CD4-positive, alpha-beta T cell treated with Interleukin-4 for 1 hour (primary cell): ENCODE data around the gene SEZ6.

Source experiments
- DNase-seq, 2 donors: peaks; one replicate each; pipeline ENCODE4 v3.0.0-alpha.2; 2020 to 2022

Gene SEZ6

GRCh38 chr17:29005936-29006511 is at the start of gene SEZ6:
Gene SEZ6, minus strand, starts transcription at chr17:29006033. Its CDS starts 164 bp downstream, at chr17:29005869.
- peak; percentile 30 to 42 for DNase-seq

DNA sequence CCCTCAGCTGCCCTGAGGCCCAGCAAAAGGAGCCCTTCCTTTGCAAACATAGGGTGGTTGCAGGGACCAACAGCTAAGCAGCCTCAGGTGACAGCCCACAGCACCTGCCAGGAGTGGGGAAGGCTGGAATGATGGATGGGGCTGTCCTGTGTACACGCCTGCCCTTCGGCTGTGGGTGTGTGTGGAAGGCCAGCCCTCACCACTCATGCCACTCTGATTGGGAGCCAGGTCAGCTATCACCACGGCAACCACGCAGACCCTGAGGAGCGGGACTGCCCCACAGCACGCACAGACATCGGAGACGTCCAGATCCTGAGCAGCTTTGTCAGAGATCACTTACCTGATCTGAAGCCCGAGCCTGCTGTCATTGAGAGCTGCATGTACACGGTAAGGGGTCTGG is 49.0 kb upstream of the SEZ6 start:
- no peak for DNase-seq

GRCh38 chr17:29051731-29052130 is 45.9 kb upstream of the SEZ6 start:
- DNase-seq = no peak

GRCh38 chr17:29051194-29051593 is 45.4 kb upstream of the SEZ6 start:
- DNase-seq = no peak

DNA sequence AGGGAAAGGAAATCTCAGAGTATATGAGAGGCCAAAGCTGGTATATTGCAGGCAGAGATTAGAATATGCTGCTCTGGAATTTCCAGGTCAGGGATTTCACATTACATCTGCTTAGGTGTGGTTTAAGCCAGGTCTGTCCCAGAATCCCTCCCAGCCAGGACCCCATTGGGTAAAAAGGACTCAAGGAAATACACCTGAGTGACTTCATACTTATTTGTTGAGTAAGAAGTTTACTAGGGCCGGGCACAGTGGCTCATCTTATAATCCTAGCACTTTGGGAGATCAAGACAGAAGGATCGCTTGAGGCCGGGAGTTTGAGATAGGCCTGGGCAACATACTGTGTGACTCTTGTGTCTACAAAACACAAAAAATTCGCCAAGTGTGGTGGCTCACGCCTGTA is 44.3 kb upstream of the SEZ6 start:
- no peak for DNase-seq

- no peak for DNase-seq
These were observed 43.8 kb upstream of the SEZ6 start for GRCh38 chr17:29049541-29050145.

- DNase-seq = no peak
These were observed 42.9 kb upstream of the SEZ6 start for GRCh38 chr17:29048440-29049368.

GRCh38 chr17:29046473-29046839 is 40.6 kb upstream of the SEZ6 start:
- DNase-seq = no peak

- DNase-seq = no peak
These were observed 40.1 kb upstream of the SEZ6 start for GRCh38 chr17:29045734-29046472.

DNA sequence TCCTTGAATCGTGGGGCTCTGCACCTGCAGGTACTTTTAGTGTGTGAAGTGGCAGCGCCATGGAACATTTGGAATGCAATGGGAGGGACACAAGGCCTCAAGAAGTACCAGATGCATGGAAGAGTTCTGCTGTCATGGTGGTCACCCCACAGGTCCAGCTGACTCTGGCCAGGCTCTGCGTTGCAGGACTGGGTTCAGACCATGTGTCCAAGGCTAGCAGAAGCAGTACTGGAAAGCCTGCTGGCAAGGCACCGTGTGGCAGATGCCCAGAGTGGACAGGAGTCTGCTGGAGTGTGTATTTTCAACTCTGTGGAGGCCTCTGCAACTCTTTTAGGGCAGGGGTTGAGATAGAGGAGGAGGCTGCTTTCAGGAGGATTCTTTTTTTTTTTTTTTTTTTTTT is 39.2 kb upstream of the SEZ6 start:
- DNase-seq = no peak

DNA sequence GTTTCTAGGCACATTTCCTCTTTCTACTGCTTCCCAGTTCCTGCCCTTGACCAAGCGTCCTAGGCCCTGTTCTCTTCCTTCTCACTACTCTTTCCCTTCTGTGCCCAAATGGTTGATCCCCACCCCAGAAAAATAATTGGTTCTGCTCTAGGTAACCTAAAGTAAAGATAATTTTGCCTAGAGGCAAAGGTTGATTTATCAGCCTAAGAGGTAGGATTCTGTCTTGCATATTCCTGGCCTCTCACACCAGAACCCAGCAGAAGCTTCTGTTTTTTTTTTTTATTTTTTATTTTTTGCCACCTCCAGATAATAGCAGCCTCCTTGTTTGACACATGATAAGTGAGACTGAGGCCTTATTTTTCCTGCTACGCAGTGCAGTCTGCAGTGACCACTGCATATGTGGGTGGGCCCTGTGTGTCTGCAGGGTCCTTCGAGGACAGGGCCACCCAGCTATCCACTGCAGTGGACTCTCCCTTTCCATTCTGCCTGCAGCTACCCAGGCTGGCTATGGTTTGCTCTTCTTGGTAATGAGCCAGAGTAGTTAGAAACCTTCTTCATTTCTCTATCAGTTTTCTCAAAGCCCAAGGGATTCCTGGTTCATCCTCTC is 37.8 kb upstream of the SEZ6 start:
- no peak for DNase-seq

GRCh38 chr17:29042679-29043538 is 37.1 kb upstream of the SEZ6 start, which contains the start of gene PIPOX:
Gene PIPOX, plus strand, starts transcription at chr17:29043141. Its CDS starts 85 bp downstream, at chr17:29043226.
- DNase-seq = peak; percentile 13 to 35

GRCh38 chr17:29042026-29042678 is 36.3 kb upstream of the SEZ6 start:
- DNase-seq = no peak

- DNase-seq = no peak
These were observed 35.7 kb upstream of the SEZ6 start for GRCh38 chr17:29041571-29041970.

GRCh38 chr17:29041091-29041490 is 35.3 kb upstream of the SEZ6 start:
- DNase-seq = no peak

DNA sequence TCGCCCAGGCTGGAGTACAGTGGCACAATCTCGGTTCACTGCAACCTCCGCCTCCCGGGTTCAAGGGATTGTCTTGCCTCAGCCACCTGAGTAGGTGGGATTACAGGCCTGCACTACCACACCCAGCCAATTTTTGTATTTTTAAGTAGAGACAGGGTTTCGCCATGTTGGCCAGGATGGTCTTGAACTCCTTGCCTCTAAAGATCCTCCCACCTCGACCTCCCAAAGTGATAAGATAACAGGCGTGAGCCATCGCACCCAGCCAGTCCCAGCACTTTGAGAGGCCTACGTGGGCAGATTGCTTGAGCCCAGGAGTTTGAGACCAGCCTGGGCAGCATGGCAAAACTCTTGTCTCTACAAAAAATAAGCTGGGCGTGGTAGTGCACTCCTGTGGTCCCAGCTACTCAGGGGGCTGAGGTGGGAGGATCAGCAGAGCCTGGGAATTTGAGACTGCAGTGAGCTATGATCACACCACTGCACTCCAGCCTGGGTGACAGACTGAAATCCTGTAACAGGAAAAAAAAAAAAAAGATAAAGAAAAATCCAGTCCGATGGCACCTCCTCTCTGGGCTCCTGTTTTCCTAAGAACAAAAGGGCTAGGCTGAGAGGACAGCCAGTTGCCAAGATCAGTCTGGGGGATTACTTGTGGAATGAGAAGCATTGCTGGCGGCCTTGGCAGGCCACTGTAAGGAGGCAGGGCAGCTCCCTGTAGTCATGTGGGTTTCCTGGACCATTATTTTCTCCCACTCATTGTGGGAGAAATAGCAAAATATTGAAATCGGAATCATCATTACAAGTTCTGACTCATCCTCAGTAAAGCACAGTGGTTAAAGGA is 34.1 kb upstream of the SEZ6 start:
- no peak for DNase-seq

- DNase-seq = no peak
These were observed 32.4 kb upstream of the SEZ6 start for GRCh38 chr17:29038085-29038795.

DNA sequence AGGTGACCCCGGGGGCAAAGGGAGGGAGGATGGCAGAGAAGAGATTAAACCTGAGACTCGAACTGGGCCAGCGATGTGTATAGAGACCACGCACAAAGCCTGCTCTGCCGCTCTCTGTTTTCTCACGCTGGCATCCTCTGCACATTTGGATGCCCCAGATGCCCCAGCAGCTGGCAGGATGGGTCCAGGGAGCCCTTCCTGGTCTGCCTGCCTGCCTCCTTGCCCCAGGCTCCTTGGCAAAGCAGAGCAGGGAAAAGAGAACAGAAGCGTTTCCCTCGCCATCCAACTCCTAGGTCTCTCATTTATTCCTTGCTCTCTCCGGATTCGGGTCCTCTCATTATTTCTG is 31.9 kb upstream of the SEZ6 start:
- DNase-seq = no peak

- no peak for DNase-seq
These were observed 30.8 kb upstream of the SEZ6 start for GRCh38 chr17:29036584-29036983.

DNA sequence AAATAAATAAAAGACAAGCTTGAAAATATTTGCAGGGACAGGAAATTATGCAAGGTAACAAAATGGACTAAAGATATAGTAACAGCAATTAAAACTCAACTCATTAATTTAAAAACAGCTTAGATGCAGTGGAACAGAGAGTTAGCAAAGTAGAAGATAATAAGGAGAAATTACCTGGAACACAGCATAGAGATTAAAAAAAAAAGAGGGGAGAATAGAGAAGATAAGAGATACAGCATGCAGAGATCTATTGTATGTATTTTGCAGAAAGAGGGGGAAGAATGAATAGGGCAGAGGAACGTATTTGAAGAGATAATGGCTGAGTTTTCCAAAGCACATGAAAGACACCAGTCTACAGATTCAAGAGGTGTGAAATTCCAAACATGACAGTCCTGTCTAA is 28.7 kb upstream of the SEZ6 start:
- no peak for DNase-seq
